H1 (cell line): ENCODE results near the gene TMEM17. TPM values are rescaled to one million over a fixed set of nuclear protein-coding genes. Genes with fewer than 3 reads are reported as not detected.

ENCODE experiments used
- CTBP2 ChIP-seq: IDR thresholded peaks from 2 replicates; pipeline ENCODE4 v1.7.0; 2011; ENCODE audit warnings: borderline replicate concordance, mild to moderate bottlenecking, moderate library complexity, mixed read lengths, low read length; ENCODE audit not compliant: insufficient read depth, insufficient read length
- EP300 ChIP-seq, 2 experiments: IDR thresholded peaks; 1 replicate in 1 of 2; 2 replicates in 1 of 2; pipeline ENCODE4 v1.6.1; 2011 to 2012; ENCODE audit warnings: low read depth in 2 of 2, low read length in 2 of 2, mild to moderate bottlenecking in 2 of 2, borderline replicate concordance in 1 of 2, inconsistent platforms in 1 of 2, moderate library complexity in 1 of 2
- SIN3A ChIP-seq, 2 experiments: IDR thresholded peaks in 1 of 2; conservative IDR thresholded peaks in 1 of 2; 2 replicates each; pipeline ENCODE4 v1.6.1; 2011 to 2012; ENCODE audit warnings: low read length in 2 of 2, improper control_type of control experiment in 1 of 2, low read depth in 1 of 2, mild to moderate bottlenecking in 1 of 2
- SIRT6 ChIP-seq: IDR thresholded peaks from one replicate; pipeline ENCODE4 v1.7.1; 2012; ENCODE audit warnings: low read length, inconsistent platforms
- TAF1 ChIP-seq: IDR thresholded peaks from 2 replicates; pipeline ENCODE4 v1.6.1; 2011; ENCODE audit warnings: mild to moderate bottlenecking, low read depth, low read length
- polyA plus RNA-seq, 7 experiments: library from polyadenylated mRNA; depleted of rRNA in 3 of 7; stranded (reverse) in 5 of 7; unstranded in 2 of 7; fragments of >200 nt in 5 of 7; fragments of 200-250 nt in 2 of 7; gene quantifications; 1 replicate in 5 of 7; 2 replicates in 1 of 7; 4 replicates in 1 of 7; pipeline versions ENCODE4 v1.2.1 to v1.2.3, GENCODE V29; 2011 to 2013; ENCODE audit warnings: missing spikeins in 2 of 7, mixed read lengths in 2 of 7
- total RNA-seq: library from RNA; stranded (reverse); fragmentation: NEBNext Ultra II Directional; extraction: Animal tissue kit (Norgen Biotek cat#: 25700); gene quantifications from 2 replicates; pipeline ENCODE4 v1.2.1, GENCODE V29; 2021
- TF ChIP-seq, protein P1 (sequence below): fragments of 300-600 bp; sonication (generic); IDR thresholded peaks from 2 replicates; pipeline ENCODE4 v1.7.1; 2012; ENCODE audit warnings: low read length, moderate library complexity, mild to moderate bottlenecking, inconsistent platforms; ENCODE audit not compliant: insufficient replicate concordance

TMEM17 gene
- total and polyA plus RNA-seq, 2 of the 8 experiments (the other 6 are each of a cell fraction or from before 2014, with no cell fraction given) = 0.69 to 1.2 TPM

DNA sequence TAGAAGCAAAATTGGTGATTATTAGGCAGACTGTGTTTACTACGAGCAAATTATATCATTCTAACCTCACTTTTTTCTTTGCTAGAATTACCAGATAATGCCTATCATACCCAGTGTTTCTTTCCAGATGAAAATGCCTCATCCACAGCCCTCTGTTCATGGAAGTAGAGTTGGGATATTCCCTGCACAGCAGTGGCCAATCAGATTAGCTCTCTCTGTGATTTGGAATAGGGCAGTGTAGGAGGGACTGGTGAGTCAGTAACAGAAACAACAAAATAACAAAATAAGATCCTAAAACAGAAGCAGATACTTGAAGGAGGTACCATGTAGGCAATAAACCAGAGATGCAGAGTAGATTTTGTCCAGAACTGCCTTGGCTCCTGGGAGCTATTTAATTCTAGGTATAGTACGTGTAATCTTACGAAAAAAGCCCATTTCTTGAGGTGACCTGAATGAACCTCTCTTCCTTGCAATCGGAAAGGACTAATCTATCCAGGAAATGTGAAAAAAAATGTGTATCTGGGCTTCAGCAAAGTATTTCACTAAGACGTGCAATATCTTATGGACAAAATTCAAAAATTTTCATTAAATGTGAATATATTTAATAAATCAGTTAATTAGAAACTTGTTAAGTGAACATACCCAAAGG lies 18.4 kb upstream of the TMEM17 start (continued):
- TF ChIP-seq CTBP2 (no peak), SIRT6 (no peak), EP300 (IDR thresholded peaks at IDR 0.05; ENCODE audit: borderline replicate concordance in 1 of 2, low read depth in 2 of 2, low read length in 2 of 2) (no peak), TAF1 (no peak), SIN3A (conservative IDR thresholded peaks at IDR 0.05 in 1 of 2, IDR thresholded peaks at IDR 0.05 in 1 of 2; ENCODE audit: low read depth in 1 of 2, low read length in 2 of 2) (no peak)
- TF ChIP-seq, protein P1, sequence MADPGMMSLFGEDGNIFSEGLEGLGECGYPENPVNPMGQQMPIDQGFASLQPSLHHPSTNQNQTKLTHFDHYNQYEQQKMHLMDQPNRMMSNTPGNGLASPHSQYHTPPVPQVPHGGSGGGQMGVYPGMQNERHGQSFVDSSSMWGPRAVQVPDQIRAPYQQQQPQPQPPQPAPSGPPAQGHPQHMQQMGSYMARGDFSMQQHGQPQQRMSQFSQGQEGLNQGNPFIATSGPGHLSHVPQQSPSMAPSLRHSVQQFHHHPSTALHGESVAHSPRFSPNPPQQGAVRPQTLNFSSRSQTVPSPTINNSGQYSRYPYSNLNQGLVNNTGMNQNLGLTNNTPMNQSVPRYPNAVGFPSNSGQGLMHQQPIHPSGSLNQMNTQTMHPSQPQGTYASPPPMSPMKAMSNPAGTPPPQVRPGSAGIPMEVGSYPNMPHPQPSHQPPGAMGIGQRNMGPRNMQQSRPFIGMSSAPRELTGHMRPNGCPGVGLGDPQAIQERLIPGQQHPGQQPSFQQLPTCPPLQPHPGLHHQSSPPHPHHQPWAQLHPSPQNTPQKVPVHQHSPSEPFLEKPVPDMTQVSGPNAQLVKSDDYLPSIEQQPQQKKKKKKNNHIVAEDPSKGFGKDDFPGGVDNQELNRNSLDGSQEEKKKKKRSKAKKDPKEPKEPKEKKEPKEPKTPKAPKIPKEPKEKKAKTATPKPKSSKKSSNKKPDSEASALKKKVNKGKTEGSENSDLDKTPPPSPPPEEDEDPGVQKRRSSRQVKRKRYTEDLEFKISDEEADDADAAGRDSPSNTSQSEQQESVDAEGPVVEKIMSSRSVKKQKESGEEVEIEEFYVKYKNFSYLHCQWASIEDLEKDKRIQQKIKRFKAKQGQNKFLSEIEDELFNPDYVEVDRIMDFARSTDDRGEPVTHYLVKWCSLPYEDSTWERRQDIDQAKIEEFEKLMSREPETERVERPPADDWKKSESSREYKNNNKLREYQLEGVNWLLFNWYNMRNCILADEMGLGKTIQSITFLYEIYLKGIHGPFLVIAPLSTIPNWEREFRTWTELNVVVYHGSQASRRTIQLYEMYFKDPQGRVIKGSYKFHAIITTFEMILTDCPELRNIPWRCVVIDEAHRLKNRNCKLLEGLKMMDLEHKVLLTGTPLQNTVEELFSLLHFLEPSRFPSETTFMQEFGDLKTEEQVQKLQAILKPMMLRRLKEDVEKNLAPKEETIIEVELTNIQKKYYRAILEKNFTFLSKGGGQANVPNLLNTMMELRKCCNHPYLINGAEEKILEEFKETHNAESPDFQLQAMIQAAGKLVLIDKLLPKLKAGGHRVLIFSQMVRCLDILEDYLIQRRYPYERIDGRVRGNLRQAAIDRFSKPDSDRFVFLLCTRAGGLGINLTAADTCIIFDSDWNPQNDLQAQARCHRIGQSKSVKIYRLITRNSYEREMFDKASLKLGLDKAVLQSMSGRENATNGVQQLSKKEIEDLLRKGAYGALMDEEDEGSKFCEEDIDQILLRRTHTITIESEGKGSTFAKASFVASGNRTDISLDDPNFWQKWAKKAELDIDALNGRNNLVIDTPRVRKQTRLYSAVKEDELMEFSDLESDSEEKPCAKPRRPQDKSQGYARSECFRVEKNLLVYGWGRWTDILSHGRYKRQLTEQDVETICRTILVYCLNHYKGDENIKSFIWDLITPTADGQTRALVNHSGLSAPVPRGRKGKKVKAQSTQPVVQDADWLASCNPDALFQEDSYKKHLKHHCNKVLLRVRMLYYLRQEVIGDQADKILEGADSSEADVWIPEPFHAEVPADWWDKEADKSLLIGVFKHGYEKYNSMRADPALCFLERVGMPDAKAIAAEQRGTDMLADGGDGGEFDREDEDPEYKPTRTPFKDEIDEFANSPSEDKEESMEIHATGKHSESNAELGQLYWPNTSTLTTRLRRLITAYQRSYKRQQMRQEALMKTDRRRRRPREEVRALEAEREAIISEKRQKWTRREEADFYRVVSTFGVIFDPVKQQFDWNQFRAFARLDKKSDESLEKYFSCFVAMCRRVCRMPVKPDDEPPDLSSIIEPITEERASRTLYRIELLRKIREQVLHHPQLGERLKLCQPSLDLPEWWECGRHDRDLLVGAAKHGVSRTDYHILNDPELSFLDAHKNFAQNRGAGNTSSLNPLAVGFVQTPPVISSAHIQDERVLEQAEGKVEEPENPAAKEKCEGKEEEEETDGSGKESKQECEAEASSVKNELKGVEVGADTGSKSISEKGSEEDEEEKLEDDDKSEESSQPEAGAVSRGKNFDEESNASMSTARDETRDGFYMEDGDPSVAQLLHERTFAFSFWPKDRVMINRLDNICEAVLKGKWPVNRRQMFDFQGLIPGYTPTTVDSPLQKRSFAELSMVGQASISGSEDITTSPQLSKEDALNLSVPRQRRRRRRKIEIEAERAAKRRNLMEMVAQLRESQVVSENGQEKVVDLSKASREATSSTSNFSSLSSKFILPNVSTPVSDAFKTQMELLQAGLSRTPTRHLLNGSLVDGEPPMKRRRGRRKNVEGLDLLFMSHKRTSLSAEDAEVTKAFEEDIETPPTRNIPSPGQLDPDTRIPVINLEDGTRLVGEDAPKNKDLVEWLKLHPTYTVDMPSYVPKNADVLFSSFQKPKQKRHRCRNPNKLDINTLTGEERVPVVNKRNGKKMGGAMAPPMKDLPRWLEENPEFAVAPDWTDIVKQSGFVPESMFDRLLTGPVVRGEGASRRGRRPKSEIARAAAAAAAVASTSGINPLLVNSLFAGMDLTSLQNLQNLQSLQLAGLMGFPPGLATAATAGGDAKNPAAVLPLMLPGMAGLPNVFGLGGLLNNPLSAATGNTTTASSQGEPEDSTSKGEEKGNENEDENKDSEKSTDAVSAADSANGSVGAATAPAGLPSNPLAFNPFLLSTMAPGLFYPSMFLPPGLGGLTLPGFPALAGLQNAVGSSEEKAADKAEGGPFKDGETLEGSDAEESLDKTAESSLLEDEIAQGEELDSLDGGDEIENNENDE = no peak
